ENCODE data around the gene EGFLAM. TPM values are rescaled to one million over a fixed set of nuclear protein-coding genes. Genes with fewer than 3 reads are reported as not detected.

EGFLAM gene
- total and polyA plus RNA-seq, 4 donors, result 4.6 to 15.8 (median 14.0) TPM

GRCh38 chr5:38346593-38346992, 88.2 kb downstream of the EGFLAM start:
- ATAC-seq (ENCODE audit: low FRiP score), result no peak
- no peak overlapping the region for H3K4me3 ChIP-seq (ENCODE audit: low read length in 2 of 2)
- no peak overlapping the region for H3K27ac ChIP-seq (ENCODE audit: low read depth in 1 of 2, low read length in 2 of 2)
- no peak for DNase-seq
- WGBS, 2 donors, result 92 to 94% methylated on average over 2 of the region's 2 CpGs
- intact Hi-C loops (cut with DNase I), result no loop called here
- no peaks in the 10 kb centered on the region for H3K36me3 ChIP-seq (ENCODE audit: control insufficient read depth in 1 of 2, insufficient read depth in 2 of 2, low read length in 1 of 2)
- no peaks in the 10 kb centered on the region for H3K4me1 ChIP-seq (ENCODE audit: control insufficient read depth in 1 of 2, insufficient read depth in 2 of 2, low read length in 2 of 2)
- no peaks in the 10 kb centered on the region for H3K27me3 ChIP-seq (ENCODE audit: control insufficient read depth in 1 of 2, insufficient read depth in 2 of 2, low read length in 1 of 2)
- no peaks in the 10 kb centered on the region for H3K9me3 ChIP-seq (ENCODE audit: control insufficient read depth, low read length)

GRCh38 chr5:38347040-38347763, 88.8 kb downstream of the EGFLAM start:
- H3K9me3 ChIP-seq (ENCODE audit: control insufficient read depth, low read length), result no peaks in the 10 kb centered on the region
- no peaks in the 10 kb centered on the region for H3K36me3 ChIP-seq (ENCODE audit: control insufficient read depth in 1 of 2, insufficient read depth in 2 of 2, low read length in 1 of 2)
- DNase-seq (no peak), ATAC-seq (ENCODE audit: low FRiP score) (no peak)
- no peaks in the 10 kb centered on the region for H3K27me3 ChIP-seq (ENCODE audit: control insufficient read depth in 1 of 2, insufficient read depth in 2 of 2, low read length in 1 of 2)
- no peak overlapping the region for H3K27ac ChIP-seq (ENCODE audit: low read depth in 1 of 2, low read length in 2 of 2)
- WGBS, 2 donors, result 69 to 73% methylated on average over 6 of the region's 6 CpGs
- H3K4me3 ChIP-seq (ENCODE audit: low read length in 2 of 2), result no peak overlapping the region
- no peaks in the 10 kb centered on the region for H3K4me1 ChIP-seq (ENCODE audit: control insufficient read depth in 1 of 2, insufficient read depth in 2 of 2, low read length in 2 of 2)
- intact Hi-C loops (cut with DNase I), result no loop called here

- Histone ChIP-seq H3K4me1 (ENCODE audit: control insufficient read depth in 1 of 2, insufficient read depth in 2 of 2, low read length in 2 of 2) (no peaks in the 10 kb centered on the region), H3K27me3 (ENCODE audit: control insufficient read depth in 1 of 2, insufficient read depth in 2 of 2, low read length in 1 of 2) (no peaks in the 10 kb centered on the region), H3K4me3 (ENCODE audit: low read length in 2 of 2) (no peak overlapping the region), H3K9me3 (ENCODE audit: control insufficient read depth, low read length) (no peaks in the 10 kb centered on the region), H3K27ac (ENCODE audit: low read depth in 1 of 2, low read length in 2 of 2) (no peak overlapping the region), H3K36me3 (ENCODE audit: control insufficient read depth in 1 of 2, insufficient read depth in 2 of 2, low read length in 1 of 2) (no peaks in the 10 kb centered on the region)
- WGBS, 2 donors, result 95 to 96% methylated on average over 1 of the region's 1 CpG
- DNase-seq (no peak), ATAC-seq (ENCODE audit: low FRiP score) (no peak)
- intact Hi-C loops (cut with DNase I), result no loop called here
Measured at GRCh38 chr5:38347896-38348295, 89.5 kb downstream of the EGFLAM start.

GRCh38 chr5:38360323-38361061, 102.1 kb downstream of the EGFLAM start:
- intact Hi-C loops (cut with DNase I), result no loop called here
- DNase-seq, result no peak
- WGBS, 2 donors, result 96% methylated on average over 11 of the region's 11 CpGs

GRCh38 chr5:38362713-38363112, 104.4 kb downstream of the EGFLAM start:
- ATAC-seq (ENCODE audit: low FRiP score) (no peak), DNase-seq (no peak)
- no peaks in the 10 kb centered on the region for H3K27me3 ChIP-seq (ENCODE audit: control insufficient read depth in 1 of 2, insufficient read depth in 2 of 2, low read length in 1 of 2)
- H3K36me3 ChIP-seq (ENCODE audit: control insufficient read depth in 1 of 2, insufficient read depth in 2 of 2, low read length in 1 of 2), result no peaks in the 10 kb centered on the region
- H3K4me3 ChIP-seq (ENCODE audit: low read length in 2 of 2), result no peak overlapping the region
- WGBS, 2 donors, result 92 to 97% methylated on average over 3 of the region's 3 CpGs
- no peaks in the 10 kb centered on the region for H3K4me1 ChIP-seq (ENCODE audit: control insufficient read depth in 1 of 2, insufficient read depth in 2 of 2, low read length in 2 of 2)
- intact Hi-C loops (cut with DNase I), result no loop called here
- no peak overlapping the region for H3K27ac ChIP-seq (ENCODE audit: low read depth in 1 of 2, low read length in 2 of 2)
- no peaks in the 10 kb centered on the region for H3K9me3 ChIP-seq (ENCODE audit: control insufficient read depth, low read length)

More at GRCh38 chr5:38360323-38361061, 102.1 kb downstream of the EGFLAM start:
- no peak for ATAC-seq (ENCODE audit: low FRiP score)
- Histone ChIP-seq H3K36me3 (ENCODE audit: control insufficient read depth in 1 of 2, insufficient read depth in 2 of 2, low read length in 1 of 2) (no peaks in the 10 kb centered on the region), H3K27ac (ENCODE audit: low read depth in 1 of 2, low read length in 2 of 2) (no peak overlapping the region), H3K9me3 (ENCODE audit: control insufficient read depth, low read length) (no peaks in the 10 kb centered on the region), H3K27me3 (ENCODE audit: control insufficient read depth in 1 of 2, insufficient read depth in 2 of 2, low read length in 1 of 2) (no peaks in the 10 kb centered on the region), H3K4me3 (ENCODE audit: low read length in 2 of 2) (no peak overlapping the region), H3K4me1 (ENCODE audit: control insufficient read depth in 1 of 2, insufficient read depth in 2 of 2, low read length in 2 of 2) (no peaks in the 10 kb centered on the region)

GRCh38 chr5:38364825-38365224, 106.5 kb downstream of the EGFLAM start:
- intact Hi-C loops (cut with DNase I), result no loop called here
- no peak for ATAC-seq (ENCODE audit: low FRiP score)
- 57 to 61% methylated on average over 2 of the region's 2 CpGs for WGBS, 2 donors

GRCh38 chr5:38367410-38367809, 109.1 kb downstream of the EGFLAM start:
- intact Hi-C loops (cut with DNase I), result no loop called here
- Histone ChIP-seq H3K27ac (ENCODE audit: low read depth in 1 of 2, low read length in 2 of 2) (no peak overlapping the region), H3K36me3 (ENCODE audit: control insufficient read depth in 1 of 2, insufficient read depth in 2 of 2, low read length in 1 of 2) (no peaks in the 10 kb centered on the region), H3K9me3 (ENCODE audit: control insufficient read depth, low read length) (no peaks in the 10 kb centered on the region), H3K4me3 (ENCODE audit: low read length in 2 of 2) (no peak overlapping the region), H3K4me1 (ENCODE audit: control insufficient read depth in 1 of 2, insufficient read depth in 2 of 2, low read length in 2 of 2) (no peaks in the 10 kb centered on the region), H3K27me3 (ENCODE audit: control insufficient read depth in 1 of 2, insufficient read depth in 2 of 2, low read length in 1 of 2) (no peaks in the 10 kb centered on the region)
- DNase-seq (no peak), ATAC-seq (ENCODE audit: low FRiP score) (no peak)
- WGBS, 2 donors, result 87 to 91% methylated on average over 3 of the region's 3 CpGs

More at GRCh38 chr5:38364825-38365224, 106.5 kb downstream of the EGFLAM start:
- no peaks in the 10 kb centered on the region for H3K27me3 ChIP-seq (ENCODE audit: control insufficient read depth in 1 of 2, insufficient read depth in 2 of 2, low read length in 1 of 2)
- no peaks in the 10 kb centered on the region for H3K4me1 ChIP-seq (ENCODE audit: control insufficient read depth in 1 of 2, insufficient read depth in 2 of 2, low read length in 2 of 2)
- H3K9me3 ChIP-seq (ENCODE audit: control insufficient read depth, low read length), result no peaks in the 10 kb centered on the region
- DNase-seq, result no peak
- H3K4me3 ChIP-seq (ENCODE audit: low read length in 2 of 2), result no peak overlapping the region
- no peaks in the 10 kb centered on the region for H3K36me3 ChIP-seq (ENCODE audit: control insufficient read depth in 1 of 2, insufficient read depth in 2 of 2, low read length in 1 of 2)
- H3K27ac ChIP-seq (ENCODE audit: low read depth in 1 of 2, low read length in 2 of 2), result no peak overlapping the region

- DNase-seq, result no peak
- no peaks in the 10 kb centered on the region for H3K9me3 ChIP-seq (ENCODE audit: control insufficient read depth, low read length)
- no peaks in the 10 kb centered on the region for H3K4me1 ChIP-seq (ENCODE audit: control insufficient read depth in 1 of 2, insufficient read depth in 2 of 2, low read length in 2 of 2)
- intact Hi-C loops (cut with DNase I), result no loop called here
- H3K4me3 ChIP-seq (ENCODE audit: low read length in 2 of 2), result no peak overlapping the region
- H3K27ac ChIP-seq (ENCODE audit: low read depth in 1 of 2, low read length in 2 of 2), result no peak overlapping the region
- 21 to 23% methylated on average over 5 of the region's 5 CpGs for WGBS, 2 donors
- no peaks in the 10 kb centered on the region for H3K36me3 ChIP-seq (ENCODE audit: control insufficient read depth in 1 of 2, insufficient read depth in 2 of 2, low read length in 1 of 2)
- ATAC-seq (ENCODE audit: low FRiP score), result no peak
- no peaks in the 10 kb centered on the region for H3K27me3 ChIP-seq (ENCODE audit: control insufficient read depth in 1 of 2, insufficient read depth in 2 of 2, low read length in 1 of 2)
Measured at GRCh38 chr5:38367966-38368365, 109.6 kb downstream of the EGFLAM start.

- DNase-seq (no peak), ATAC-seq (ENCODE audit: low FRiP score) (no peak)
- no peaks in the 10 kb centered on the region for H3K27me3 ChIP-seq (ENCODE audit: control insufficient read depth in 1 of 2, insufficient read depth in 2 of 2, low read length in 1 of 2)
- intact Hi-C loops (cut with DNase I), result no loop called here
- no peak overlapping the region for H3K4me3 ChIP-seq (ENCODE audit: low read length in 2 of 2)
- WGBS, 2 donors, result 65 to 80% methylated on average over 5 of the region's 5 CpGs
- H3K36me3 ChIP-seq (ENCODE audit: control insufficient read depth in 1 of 2, insufficient read depth in 2 of 2, low read length in 1 of 2), result no peaks in the 10 kb centered on the region
- H3K27ac ChIP-seq (ENCODE audit: low read depth in 1 of 2, low read length in 2 of 2), result no peak overlapping the region
- no peaks in the 10 kb centered on the region for H3K4me1 ChIP-seq (ENCODE audit: control insufficient read depth in 1 of 2, insufficient read depth in 2 of 2, low read length in 2 of 2)
- H3K9me3 ChIP-seq (ENCODE audit: control insufficient read depth, low read length), result no peaks in the 10 kb centered on the region
Measured at GRCh38 chr5:38369692-38370091, 111.3 kb downstream of the EGFLAM start.
